K562 (cell line): ENCODE data around the gene PIANP. TPM values are rescaled to one million over a fixed set of nuclear protein-coding genes. Genes with fewer than 3 reads are reported as not detected.

Experiments
- BRD4 ChIP-seq: fragments of 200-600 bp; sonication (generic); IDR thresholded peaks from 2 replicates; pipeline ENCODE4 v1.6.1; 2017; ENCODE audit warnings: inconsistent platforms
- BRF1 ChIP-seq: IDR thresholded peaks from 3 replicates; pipeline ENCODE4 v1.6.1; 2011; ENCODE audit warnings: borderline replicate concordance, mild to moderate bottlenecking; ENCODE audit not compliant: insufficient read length; ENCODE audit errors: extremely low read depth
- CTCF ChIP-seq, 3 experiments: IDR thresholded peaks in 2 of 3; conservative IDR thresholded peaks in 1 of 3; 2 replicates each; pipeline ENCODE4 v1.5.1; 2011 to 2012; ENCODE audit warnings: low read length in 3 of 3, mild to moderate bottlenecking in 3 of 3, control low read depth in 2 of 3, improper control_type of control experiment in 1 of 3, inconsistent platforms in 1 of 3, low read depth in 1 of 3, mixed read lengths in 1 of 3, moderate library complexity in 1 of 3; ENCODE audit not compliant: insufficient read depth in 2 of 3
- DMBX1 ChIP-seq: fragments of 250-450 bp; sonication (Bioruptor Pico); IDR thresholded peaks from 2 replicates; pipeline ENCODE4 v1.8.0; 2022; ENCODE audit warnings: inconsistent platforms, mild to moderate bottlenecking, moderate library complexity, borderline replicate concordance
- EP300 ChIP-seq: IDR thresholded peaks from 2 replicates; pipeline ENCODE4 v1.6.1; 2012; ENCODE audit warnings: low read length, improper control_type of control experiment
- GTF2F1 ChIP-seq: IDR thresholded peaks from 2 replicates; pipeline ENCODE4 v1.6.1; 2011; ENCODE audit warnings: low read depth, low read length, improper control_type of control experiment
- HDAC1 ChIP-seq, 2 experiments: fragments of 450-650 bp; IDR thresholded peaks; 2 replicates each; pipeline ENCODE4 v1.6.1; 2016 to 2017; ENCODE audit warnings: inconsistent platforms in 1 of 2, mild to moderate bottlenecking in 1 of 2, moderate library complexity in 1 of 2
- HLTF ChIP-seq: fragments of 450-650 bp; IDR thresholded peaks from 2 replicates; pipeline ENCODE4 v1.6.1; 2016
- HNRNPUL1 ChIP-seq: fragments of 200-400 bp; formaldehyde crosslinking; IDR thresholded peaks from 2 replicates; pipeline ENCODE4 v1.6.1; 2017; ENCODE audit warnings: low read length
- KLF16 ChIP-seq: IDR thresholded peaks from 2 replicates; pipeline ENCODE4 v1.6.1; 2016; ENCODE audit warnings: antibody characterized with exemption
- KLF6 ChIP-seq: fragments of 250-450 bp; sonication (Bioruptor Pico); IDR thresholded peaks from 2 replicates; pipeline ENCODE4 v1.4.0; 2020; ENCODE audit warnings: mild to moderate bottlenecking, moderate library complexity, borderline replicate concordance
- LARP7 ChIP-seq: fragments of 450-650 bp; IDR thresholded peaks from 2 replicates; pipeline ENCODE4 v1.6.1; 2016
- NFATC3 ChIP-seq: fragments of 450-650 bp; IDR thresholded peaks from 2 replicates; pipeline ENCODE4 v1.6.1; 2017; ENCODE audit warnings: mild to moderate bottlenecking
- PHF8 ChIP-seq: fragments of 200-600 bp; sonication (generic); IDR thresholded peaks from 2 replicates; pipeline ENCODE4 v1.6.1; 2012; ENCODE audit warnings: mixed run types, mild to moderate bottlenecking, inconsistent platforms, low read length, moderate library complexity, borderline replicate concordance
- RFX5 ChIP-seq: IDR thresholded peaks from 2 replicates; pipeline ENCODE4 v1.6.1; 2011; ENCODE audit warnings: low read depth, mild to moderate bottlenecking, improper control_type of control experiment, low read length
- SIX5 ChIP-seq, 2 experiments: IDR thresholded peaks; 2 replicates each; pipeline ENCODE4 v1.6.1; 2011; ENCODE audit warnings: low read length in 2 of 2, borderline replicate concordance in 1 of 2, low read depth in 1 of 2, mild to moderate bottlenecking in 1 of 2, moderate library complexity in 1 of 2; ENCODE audit not compliant: insufficient read depth in 1 of 2
- SMAD3 ChIP-seq: fragments of 450-650 bp; formaldehyde crosslinking; conservative IDR thresholded peaks from 2 replicates; pipeline ENCODE4 v1.4.0; 2020; ENCODE audit warnings: mild to moderate bottlenecking
- TCF3 ChIP-seq: sonication (generic); formaldehyde crosslinking; IDR thresholded peaks from 2 replicates; pipeline ENCODE4 v1.4.0; 2020; ENCODE audit warnings: mild to moderate bottlenecking, missing genetic modification reagents
- TGIF2 ChIP-seq: sonication (generic); formaldehyde crosslinking; IDR thresholded peaks from 2 replicates; pipeline ENCODE4 v1.8.1; 2022; ENCODE audit warnings: mild to moderate bottlenecking, missing genetic modification reagents, moderate library complexity
- TRIM24 ChIP-seq, 2 experiments: fragments of 450-650 bp; IDR thresholded peaks; 2 replicates each; pipeline ENCODE4 v1.6.1; 2016
- ZFP30 ChIP-seq: fragments of 250-450 bp; sonication (Bioruptor Pico); IDR thresholded peaks from 2 replicates; pipeline ENCODE4 v1.8.0; 2022; ENCODE audit warnings: moderate library complexity, mild to moderate bottlenecking, inconsistent platforms, borderline replicate concordance
- ZNF274 ChIP-seq: IDR thresholded peaks from 2 replicates; pipeline ENCODE4 v1.6.1; 2011; ENCODE audit warnings: low read depth, mild to moderate bottlenecking, low read length, moderate library complexity, borderline replicate concordance
- ZNF41 ChIP-seq: fragments of 250-450 bp; sonication (Bioruptor Pico); conservative IDR thresholded peaks from 2 replicates; pipeline ENCODE4 v1.4.0; 2020; ENCODE audit warnings: mild to moderate bottlenecking
- ZNF699 ChIP-seq: fragments of 250-450 bp; sonication (Bioruptor Pico); IDR thresholded peaks from 2 replicates; pipeline ENCODE4 v1.8.0; 2021; ENCODE audit warnings: mild to moderate bottlenecking, moderate library complexity; ENCODE audit not compliant: insufficient replicate concordance
- ZNF740 ChIP-seq, 3 experiments: fragments of 200-800 bp in 1 of 3; sonication (Bioruptor generic) in 1 of 3; sonication (generic) in 1 of 3; formaldehyde crosslinking in 1 of 3; IDR thresholded peaks; 2 replicates each; pipeline versions ENCODE4 v1.6.1 to v1.8.0; 2016 to 2022; ENCODE audit warnings: mild to moderate bottlenecking in 2 of 3, missing compliant biosample characterization in 2 of 3, missing genetic modification characterization in 2 of 3, missing genetic modification reagents in 1 of 3
- polyA plus RNA-seq, 8 experiments: library from polyadenylated mRNA; depleted of rRNA in 4 of 8; stranded (reverse) in 5 of 8; unstranded in 3 of 8; fragments of >200 nt; fragmentation: Nextera tagmentation in 2 of 8; fragmentation: Illumina TruSeq in 1 of 8; extraction: Ambion mirVana in 2 of 8; extraction: Trizol in 1 of 8; gene quantifications; 2 replicates each; pipeline versions ENCODE4 v1.2.1 to v1.2.3, GENCODE V29; 2011 to 2014; ENCODE audit warnings: inconsistent platforms in 1 of 8, missing spikeins in 1 of 8
- total RNA-seq, 7 experiments: library from RNA; depleted of rRNA in 6 of 7; stranded (reverse); fragments of >200 nt in 6 of 7; fragmentation: Illumina TruSeq in 2 of 7; extraction: Trizol in 2 of 7; gene quantifications; 2 replicates each; pipeline versions ENCODE4 v1.2.1 to v1.2.3, GENCODE V29; 2011 to 2021; ENCODE audit warnings: low replicate concordance in 1 of 7
- TF ChIP-seq, protein P1 (sequence below): fragments of 250-450 bp; sonication (Bioruptor Pico); IDR thresholded peaks from 2 replicates; pipeline ENCODE4 v1.8.0; 2021; ENCODE audit warnings: borderline replicate concordance, mild to moderate bottlenecking, moderate library complexity; ENCODE audit not compliant: poor library complexity, severe bottlenecking

Gene PIANP
- total and polyA plus RNA-seq, 9 of the 15 experiments (the other 6 are each of a cell fraction or from before 2014, with no cell fraction given) = 0.07 TPM; not detected in 8

DNA sequence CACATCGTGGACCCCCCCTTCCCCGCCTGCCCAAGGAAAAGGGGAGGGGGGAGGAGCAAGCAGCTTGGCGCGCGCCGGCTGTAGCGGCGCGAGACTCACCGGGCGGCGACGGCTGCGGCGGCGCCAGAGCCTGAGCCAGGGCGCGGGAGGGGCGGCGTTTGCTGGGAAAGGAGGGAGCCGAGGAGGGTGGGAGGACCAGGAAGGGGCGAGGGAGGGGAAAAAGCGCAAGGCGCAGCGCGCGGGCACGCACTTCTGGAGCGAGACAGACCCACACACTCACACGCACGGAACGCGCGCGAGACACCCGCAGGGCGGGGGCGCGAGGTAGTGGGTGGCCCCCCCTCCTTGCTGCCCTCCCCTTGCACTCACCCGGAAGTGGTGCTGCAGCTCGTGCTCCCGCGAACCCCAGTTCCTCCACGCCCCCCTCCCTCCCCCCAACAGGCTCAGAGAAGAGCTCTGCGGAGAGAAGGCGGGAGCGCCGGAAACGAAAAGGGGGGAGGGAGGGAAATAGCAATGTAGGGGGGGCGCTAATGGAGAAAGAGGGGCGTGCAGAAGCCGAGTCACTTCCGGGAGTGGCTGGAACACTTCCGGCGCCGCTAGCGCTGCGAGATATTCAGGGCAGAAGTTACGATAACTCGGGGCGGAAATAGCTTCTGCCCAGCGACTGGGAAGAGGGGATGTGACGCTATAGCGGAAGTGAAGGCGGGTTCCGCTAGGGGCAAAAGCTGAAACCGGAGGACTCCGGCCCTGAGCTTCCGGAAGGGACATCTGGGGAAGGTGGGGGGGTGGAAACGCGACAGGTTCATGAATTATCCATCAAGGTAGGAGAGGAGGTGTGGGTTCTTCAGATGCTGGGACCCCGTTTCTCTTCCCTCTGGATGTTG, 11.4 kb downstream of the PIANP start, which contains the start of gene ZNF384 (continued):
- TF ChIP-seq CTCF (IDR thresholded peaks at IDR 0.05 in 2 of 3, conservative IDR thresholded peaks at IDR 0.05 in 1 of 3; ENCODE audit: insufficient read depth in 2 of 3, low read depth in 1 of 3, low read length in 3 of 3) (peak in 2 of 3 experiments; percentile 12 to 13; a peak in 1 of 6 replicates), ZNF274 (no peak), GTF2F1 (no peak), ZNF41 (CRISPR knock-in tag) (no peak), KLF6 (CRISPR knock-in tag) (no peak), LARP7 (no peak), NFATC3 (no peak), RFX5 (no peak), TGIF2 (no peak), DMBX1 (no peak), TCF3 (no peak; the same call in 1 of the 2 replicates), HLTF (no peak), EP300 (0 out of 2 replicates have a peak, but pooled peaks have one; percentile 12), ZNF699 (no peak), ZNF740 (CRISPR knock-in tag; IDR thresholded peaks at IDR 0.05) (peak; percentile 64), ZNF740 (tag; IDR thresholded peaks at IDR 0.05) (peak in 1 of 2 experiments; percentile 95; a peak in 2 of 4 replicates), KLF16 (no peak), SMAD3 (CRISPR knock-in tag) (no peak), SIX5 (IDR thresholded peaks at IDR 0.05; ENCODE audit: borderline replicate concordance in 1 of 2, insufficient read depth in 1 of 2, low read depth in 1 of 2, low read length in 2 of 2) (peak; percentile 72 to 74), BRF1 (no peak), HDAC1 (IDR thresholded peaks at IDR 0.05) (0 out of 4 replicates have a peak, but pooled peaks of 1 of the 2 experiments have one; percentile 56), BRD4 (peak; percentile 63; the same call in 1 of the 2 replicates), PHF8 (peak; percentile 75; the same call in 1 of the 2 replicates), HNRNPUL1 (no peak), ZFP30 (no peak), TRIM24 (IDR thresholded peaks at IDR 0.05) (peak in 1 of 2 experiments; percentile 71; a peak in 2 of 4 replicates)
- TF ChIP-seq, protein P1, sequence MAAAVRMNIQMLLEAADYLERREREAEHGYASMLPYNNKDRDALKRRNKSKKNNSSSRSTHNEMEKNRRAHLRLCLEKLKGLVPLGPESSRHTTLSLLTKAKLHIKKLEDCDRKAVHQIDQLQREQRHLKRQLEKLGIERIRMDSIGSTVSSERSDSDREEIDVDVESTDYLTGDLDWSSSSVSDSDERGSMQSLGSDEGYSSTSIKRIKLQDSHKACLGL (CRISPR knock-in tag) = no peak
